ENCODE results near the gene TPD52L2. TPM values are rescaled to one million over a fixed set of nuclear protein-coding genes. Genes with fewer than 3 reads are reported as not detected.

TPD52L2 gene
- total and polyA plus RNA-seq, 5 donors from 2014 or later: 33.7 to 72.1 (median 69.8) TPM

- ATAC-seq (ENCODE audit: low read depth in 2 of 2) (no peak), DNase-seq (no peak)
- peaks cover 15% of the 10 kb centered on the region for H3K4me1 ChIP-seq (ENCODE audit: control insufficient read depth, insufficient read depth, low read length, poor library complexity, severe bottlenecking)
- no peaks in the 10 kb centered on the region for H3K36me3 Mint-ChIP-seq
- H3K27me3 Mint-ChIP-seq: peaks cover 41% of the 10 kb centered on the region
- peaks cover 0 to 3% (median 0%) of the 10 kb centered on the region in 7 donors for H3K9me3 Mint-ChIP-seq
- no peak overlapping the region for H3K4me3 Mint-ChIP-seq
- no peaks in the 10 kb centered on the region for H3K9me3 ChIP-seq (ENCODE audit: control insufficient read depth in 2 of 2, low read length in 2 of 2)
- H3K4me3 ChIP-seq (ENCODE audit: low read depth, low read length): no peak overlapping the region
- H3K27ac ChIP-seq (ENCODE audit: insufficient read depth, low read length, poor library complexity, severe bottlenecking): no peak overlapping the region
- no peaks in the 10 kb centered on the region for H3K36me3 ChIP-seq (ENCODE audit: control insufficient read depth, insufficient read depth, low read length)
- H3K27ac Mint-ChIP-seq: no peak overlapping the region
- peaks cover 7 to 13% (median 9%) of the 10 kb centered on the region in 4 donors for H3K4me1 Mint-ChIP-seq
- H3K27me3 ChIP-seq (ENCODE audit: control insufficient read depth, insufficient read depth, low read length): peaks cover 16% of the 10 kb centered on the region
Observed at GRCh38 chr20:63826753-63827152, 38.3 kb upstream of the TPD52L2 start.

- H3K27ac ChIP-seq (ENCODE audit: insufficient read depth, low read length, poor library complexity, severe bottlenecking): no peak overlapping the region
- ATAC-seq (ENCODE audit: low read depth in 2 of 2) (no peak), DNase-seq (no peak)
- H3K27me3 ChIP-seq (ENCODE audit: control insufficient read depth, insufficient read depth, low read length): peaks cover 16% of the 10 kb centered on the region
- H3K4me1 ChIP-seq (ENCODE audit: control insufficient read depth, insufficient read depth, low read length, poor library complexity, severe bottlenecking): peaks cover 17% of the 10 kb centered on the region
- no peak overlapping the region for H3K27ac Mint-ChIP-seq
- H3K36me3 Mint-ChIP-seq: no peaks in the 10 kb centered on the region
- H3K36me3 ChIP-seq (ENCODE audit: control insufficient read depth, insufficient read depth, low read length): no peaks in the 10 kb centered on the region
- H3K27me3 Mint-ChIP-seq: peaks cover 41% of the 10 kb centered on the region
- H3K4me1 Mint-ChIP-seq: peaks cover 7 to 16% (median 9%) of the 10 kb centered on the region in 4 donors
- peak overlapping the region in 1 of 4 donors; percentile 36 for H3K4me3 Mint-ChIP-seq
- no peak overlapping the region for H3K4me3 ChIP-seq (ENCODE audit: low read depth, low read length)
- H3K9me3 ChIP-seq (ENCODE audit: control insufficient read depth in 2 of 2, low read length in 2 of 2): no peaks in the 10 kb centered on the region
- peaks cover 0 to 3% (median 0%) of the 10 kb centered on the region in 7 donors for H3K9me3 Mint-ChIP-seq
Observed at GRCh38 chr20:63828124-63828523, 36.9 kb upstream of the TPD52L2 start.

DNA sequence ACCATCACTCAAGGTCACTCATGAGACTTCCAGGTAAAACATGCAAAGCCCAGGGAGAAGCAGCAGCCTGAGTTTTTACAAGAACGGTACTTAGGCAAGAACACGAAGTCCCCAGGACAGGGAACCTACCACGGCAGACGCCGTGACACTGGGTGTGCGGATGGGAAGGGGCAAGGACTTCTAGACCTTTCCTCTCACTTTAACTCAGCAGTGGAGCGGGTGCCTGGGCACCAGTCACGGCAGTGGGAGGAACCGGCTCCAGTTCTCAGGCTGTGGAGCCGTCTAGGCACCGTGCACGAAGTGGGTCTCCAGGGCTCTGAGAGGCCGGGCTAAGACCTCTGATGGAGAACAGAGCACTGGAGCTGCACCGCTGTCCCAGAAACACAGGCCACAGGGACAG, 36.5 kb upstream of the TPD52L2 start:
- H3K27me3 Mint-ChIP-seq: peaks cover 45% of the 10 kb centered on the region
- peaks cover 0 to 3% (median 0%) of the 10 kb centered on the region in 7 donors for H3K9me3 Mint-ChIP-seq
- H3K36me3 Mint-ChIP-seq: no peaks in the 10 kb centered on the region
- ATAC-seq (ENCODE audit: low read depth in 2 of 2) (no peak), DNase-seq (no peak)
- no peak overlapping the region for H3K27ac ChIP-seq (ENCODE audit: insufficient read depth, low read length, poor library complexity, severe bottlenecking)
- no peaks in the 10 kb centered on the region for H3K9me3 ChIP-seq (ENCODE audit: control insufficient read depth in 2 of 2, low read length in 2 of 2)
- peak overlapping the region in 1 of 4 donors; percentile 36 for H3K4me3 Mint-ChIP-seq
- H3K4me3 ChIP-seq (ENCODE audit: low read depth, low read length): no peak overlapping the region
- H3K36me3 ChIP-seq (ENCODE audit: control insufficient read depth, insufficient read depth, low read length): no peaks in the 10 kb centered on the region
- peaks cover 17% of the 10 kb centered on the region for H3K4me1 ChIP-seq (ENCODE audit: control insufficient read depth, insufficient read depth, low read length, poor library complexity, severe bottlenecking)
- no peak overlapping the region for H3K27ac Mint-ChIP-seq
- H3K4me1 Mint-ChIP-seq: peaks cover 7 to 16% (median 9%) of the 10 kb centered on the region in 4 donors
- peaks cover 16% of the 10 kb centered on the region for H3K27me3 ChIP-seq (ENCODE audit: control insufficient read depth, insufficient read depth, low read length)

- Histone ChIP-seq H3K4me3 (ENCODE audit: low read depth, low read length) (peak overlapping the region; percentile 70), H3K36me3 (ENCODE audit: control insufficient read depth, insufficient read depth, low read length) (no peaks in the 10 kb centered on the region), H3K9me3 (ENCODE audit: control insufficient read depth in 2 of 2, low read length in 2 of 2) (no peaks in the 10 kb centered on the region), H3K27ac (ENCODE audit: insufficient read depth, low read length, poor library complexity, severe bottlenecking) (no peak overlapping the region), H3K27me3 (ENCODE audit: control insufficient read depth, insufficient read depth, low read length) (peaks cover 16% of the 10 kb centered on the region), H3K4me1 (ENCODE audit: control insufficient read depth, insufficient read depth, low read length, poor library complexity, severe bottlenecking) (peaks cover 17% of the 10 kb centered on the region)
- Mint-ChIP-seq H3K9me3 (peaks cover 0 to 3% (median 0%) of the 10 kb centered on the region in 7 donors), H3K4me3 (peak overlapping the region in 1 of 4 donors; percentile 73), H3K27ac (no peak overlapping the region), H3K36me3 (no peaks in the 10 kb centered on the region), H3K27me3 (peaks cover 49% of the 10 kb centered on the region), H3K4me1 (peaks cover 7 to 16% (median 9%) of the 10 kb centered on the region in 4 donors)
- DNase-seq: no peak
- no peak for ATAC-seq (ENCODE audit: low read depth in 2 of 2)
Observed at GRCh38 chr20:63828951-63829350, 36.1 kb upstream of the TPD52L2 start.

DNA sequence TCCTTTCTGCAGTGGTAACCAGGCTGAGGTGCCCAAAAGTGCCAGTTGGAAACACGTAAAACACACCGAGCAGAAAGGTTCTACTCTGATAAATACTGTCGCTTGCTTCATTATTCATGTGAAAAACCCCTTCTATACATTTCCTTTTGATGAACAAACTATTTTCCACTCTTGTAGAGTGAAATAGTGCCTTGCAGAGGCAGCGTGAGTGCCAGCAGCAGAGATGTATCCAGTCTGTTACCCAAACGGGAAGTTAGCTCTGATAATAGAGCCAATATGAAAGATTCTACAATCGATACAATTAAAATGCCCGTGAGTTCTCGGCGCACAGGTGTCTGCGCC, 35.5 kb upstream of the TPD52L2 start:
- Mint-ChIP-seq H3K9me3 (peaks cover 0 to 3% (median 0%) of the 10 kb centered on the region in 7 donors), H3K4me3 (peak overlapping the region; percentile 21 to 89 (median 80)), H3K36me3 (no peaks in the 10 kb centered on the region), H3K4me1 (peaks cover 7 to 16% (median 9%) of the 10 kb centered on the region in 4 donors), H3K27me3 (peaks cover 49% of the 10 kb centered on the region), H3K27ac (no peak overlapping the region)
- DNase-seq: no peak
- Histone ChIP-seq H3K27ac (ENCODE audit: insufficient read depth, low read length, poor library complexity, severe bottlenecking) (no peak overlapping the region), H3K4me3 (ENCODE audit: low read depth, low read length) (peak overlapping the region; percentile 70), H3K36me3 (ENCODE audit: control insufficient read depth, insufficient read depth, low read length) (no peaks in the 10 kb centered on the region), H3K9me3 (ENCODE audit: control insufficient read depth in 2 of 2, low read length in 2 of 2) (no peaks in the 10 kb centered on the region), H3K27me3 (ENCODE audit: control insufficient read depth, insufficient read depth, low read length) (peaks cover 16% of the 10 kb centered on the region), H3K4me1 (ENCODE audit: control insufficient read depth, insufficient read depth, low read length, poor library complexity, severe bottlenecking) (peaks cover 17% of the 10 kb centered on the region)
- no peak for ATAC-seq (ENCODE audit: low read depth in 2 of 2)

DNA sequence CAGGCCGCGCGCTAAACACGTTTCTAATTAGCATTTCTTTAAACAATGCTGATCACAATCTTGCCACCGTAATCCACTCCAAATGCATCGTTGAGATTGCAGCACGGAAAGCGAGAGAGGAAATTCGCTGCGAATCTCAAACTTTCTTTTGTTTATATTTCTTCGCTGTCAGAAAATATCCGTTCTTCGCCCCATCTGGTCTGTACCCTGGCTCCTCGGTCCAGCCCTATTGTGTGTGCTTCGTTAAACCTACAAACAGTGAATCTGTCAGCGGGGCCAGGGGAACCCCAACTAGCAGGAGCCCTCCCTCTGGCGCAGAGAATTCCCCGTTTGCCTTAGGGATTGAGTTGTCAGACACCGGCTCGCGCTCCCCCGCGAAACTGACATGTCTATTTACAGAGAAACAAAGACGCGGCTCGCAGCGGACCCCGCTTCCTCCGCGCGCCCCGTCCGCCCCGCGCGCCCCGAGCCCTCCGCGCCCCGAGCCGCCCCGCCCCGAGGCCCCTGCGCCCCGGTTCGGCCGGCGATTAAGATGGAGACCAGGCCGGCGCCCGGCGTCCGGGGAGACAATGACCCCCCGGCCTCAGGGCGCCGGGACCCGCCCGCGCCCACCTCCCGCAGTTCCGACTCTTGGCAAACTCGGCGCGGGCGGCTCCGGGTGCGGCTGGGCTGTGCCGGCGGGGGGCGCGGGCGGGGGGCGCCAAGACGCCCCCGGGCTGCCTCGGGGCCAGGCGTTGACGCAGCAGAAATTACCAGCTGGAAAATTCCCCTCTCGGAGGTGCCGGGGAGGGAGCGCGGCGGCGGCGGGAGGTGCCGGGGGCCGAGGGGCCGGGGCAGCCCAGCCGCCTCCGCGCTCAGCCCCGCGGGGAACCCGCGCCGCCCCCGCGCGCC, 34.9 kb upstream of the TPD52L2 start:
- Histone ChIP-seq H3K36me3 (ENCODE audit: control insufficient read depth, insufficient read depth, low read length) (no peaks in the 10 kb centered on the region), H3K9me3 (ENCODE audit: control insufficient read depth in 2 of 2, low read length in 2 of 2) (no peaks in the 10 kb centered on the region), H3K4me3 (ENCODE audit: low read depth, low read length) (peak overlapping the region; percentile 70), H3K4me1 (ENCODE audit: control insufficient read depth, insufficient read depth, low read length, poor library complexity, severe bottlenecking) (peaks cover 17% of the 10 kb centered on the region), H3K27ac (ENCODE audit: insufficient read depth, low read length, poor library complexity, severe bottlenecking) (no peak overlapping the region), H3K27me3 (ENCODE audit: control insufficient read depth, insufficient read depth, low read length) (peaks cover 16% of the 10 kb centered on the region)
- H3K27ac Mint-ChIP-seq: no peak overlapping the region
- ATAC-seq (ENCODE audit: low read depth in 2 of 2): no peak
- peaks cover 0 to 3% (median 0%) of the 10 kb centered on the region in 7 donors for H3K9me3 Mint-ChIP-seq
- H3K36me3 Mint-ChIP-seq: no peaks in the 10 kb centered on the region
- DNase-seq: peak in 1 of 3 donors; percentile 14
- peaks cover 49% of the 10 kb centered on the region for H3K27me3 Mint-ChIP-seq
- H3K4me1 Mint-ChIP-seq: peaks cover 7 to 16% (median 9%) of the 10 kb centered on the region in 4 donors
- peak overlapping the region; percentile 21 to 89 (median 80) for H3K4me3 Mint-ChIP-seq

- peak; percentile 39 to 42 for ATAC-seq (ENCODE audit: low read depth in 2 of 2)
- Histone ChIP-seq H3K4me1 (ENCODE audit: control insufficient read depth, insufficient read depth, low read length, poor library complexity, severe bottlenecking) (peaks cover 17% of the 10 kb centered on the region), H3K27ac (ENCODE audit: insufficient read depth, low read length, poor library complexity, severe bottlenecking) (no peak within 1 kb of the TSS), H3K4me3 (ENCODE audit: low read depth, low read length) (no peak within 1 kb of the TSS), H3K27me3 (ENCODE audit: control insufficient read depth, insufficient read depth, low read length) (peaks cover 16% of the 10 kb centered on the region), H3K9me3 (ENCODE audit: control insufficient read depth in 2 of 2, low read length in 2 of 2) (no peaks in the 10 kb centered on the region), H3K36me3 (ENCODE audit: control insufficient read depth, insufficient read depth, low read length) (no peaks in the 10 kb centered on the region)
- Mint-ChIP-seq H3K4me3 (peak within 1 kb of the TSS; percentile 21 to 89 (median 80)), H3K4me1 (peaks cover 7 to 16% (median 9%) of the 10 kb centered on the region in 4 donors), H3K27me3 (peaks cover 41% of the 10 kb centered on the region), H3K9me3 (no peaks in the 10 kb centered on the region), H3K36me3 (no peaks in the 10 kb centered on the region), H3K27ac (no peak within 1 kb of the TSS)
- no peak for DNase-seq
Observed at GRCh38 chr20:63830841-63831588, 34.1 kb upstream of the TPD52L2 start, which contains the start of gene ZBTB46. Gene ZBTB46 (minus strand): TSS chr20:63831264. CDS start chr20:63790757, 40,507 bp downstream.
